NT2/D1 (cell line): ENCODE results near the gene RASA2.

Experiments
- SUZ12 ChIP-seq: IDR thresholded peaks from 2 replicates; pipeline ENCODE4 v1.6.1; 2011; ENCODE audit not compliant: insufficient read length, insufficient read depth; ENCODE audit errors: extremely low read depth
- YY1 ChIP-seq: IDR thresholded peaks from 2 replicates; pipeline ENCODE4 v1.6.1; 2011; ENCODE audit not compliant: insufficient read length, insufficient read depth
- ZNF274 ChIP-seq: IDR thresholded peaks from 2 replicates; pipeline ENCODE4 v1.6.1; 2011; ENCODE audit warnings: mild to moderate bottlenecking, low read depth, low read length

- TF ChIP-seq YY1 (no peak), ZNF274 (no peak), SUZ12 (no peak)
Measured at GRCh38 chr3:141524988-141525387, 38.2 kb downstream of the RASA2 start.
